Activated CD8-positive, alpha-beta memory T cell treated with anti-CD3 and anti-CD28 coated beads, Interleukin-2, amount 50 U/mL, for 24 hours (primary cell): ENCODE measurements around the gene PVR.
"Not testable (repeated sequence)": the region's sequence is repeated elsewhere in the genome, so short reads cannot be mapped to it uniquely, and the experiment has no call there.

ENCODE experiments used
- DNase-seq: peaks from one replicate; pipeline ENCODE4 v3.0.0-alpha.2; 2020; ENCODE audit errors: extremely low read depth

Gene PVR, protein sequence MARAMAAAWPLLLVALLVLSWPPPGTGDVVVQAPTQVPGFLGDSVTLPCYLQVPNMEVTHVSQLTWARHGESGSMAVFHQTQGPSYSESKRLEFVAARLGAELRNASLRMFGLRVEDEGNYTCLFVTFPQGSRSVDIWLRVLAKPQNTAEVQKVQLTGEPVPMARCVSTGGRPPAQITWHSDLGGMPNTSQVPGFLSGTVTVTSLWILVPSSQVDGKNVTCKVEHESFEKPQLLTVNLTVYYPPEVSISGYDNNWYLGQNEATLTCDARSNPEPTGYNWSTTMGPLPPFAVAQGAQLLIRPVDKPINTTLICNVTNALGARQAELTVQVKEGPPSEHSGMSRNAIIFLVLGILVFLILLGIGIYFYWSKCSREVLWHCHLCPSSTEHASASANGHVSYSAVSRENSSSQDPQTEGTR

DNA sequence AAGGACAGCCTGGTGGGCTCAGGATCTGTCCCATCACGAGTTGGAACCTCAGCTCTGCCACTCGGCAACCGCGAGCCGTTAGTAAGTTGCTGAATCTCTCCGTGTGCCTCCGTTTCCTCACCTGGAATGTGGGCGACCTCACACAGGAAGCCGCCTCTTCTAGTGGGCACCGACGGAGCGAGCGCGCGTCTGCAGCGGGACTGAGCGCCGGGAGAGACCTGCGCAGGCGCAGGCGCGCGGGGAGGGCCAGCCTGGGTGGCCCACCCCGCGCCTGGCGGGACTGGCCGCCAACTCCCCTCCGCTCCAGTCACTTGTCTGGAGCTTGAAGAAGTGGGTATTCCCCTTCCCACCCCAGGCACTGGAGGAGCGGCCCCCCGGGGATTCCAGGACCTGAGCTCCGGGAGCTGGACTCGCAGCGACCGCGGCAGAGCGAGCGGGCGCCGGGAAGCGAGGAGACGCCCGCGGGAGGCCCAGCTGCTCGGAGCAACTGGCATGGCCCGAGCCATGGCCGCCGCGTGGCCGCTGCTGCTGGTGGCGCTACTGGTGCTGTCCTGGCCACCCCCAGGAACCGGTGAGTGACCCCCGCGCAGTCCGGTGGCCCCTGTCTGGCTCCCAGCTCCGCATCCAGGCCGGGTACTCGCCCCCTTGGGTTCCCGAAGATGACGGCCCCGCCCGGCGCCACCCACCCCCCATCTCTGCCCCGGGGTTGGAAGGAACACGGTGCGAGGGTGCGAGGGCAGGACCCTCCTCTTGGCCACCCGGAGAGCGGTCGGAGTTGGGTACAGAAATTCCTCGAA, at the start of gene PVR:
TSS of gene PVR (plus strand) at position 306 of the 797 bp plus-strand sequence. CDS start at position 493, 187 bp downstream.
- DNase-seq, result no peak

DNA sequence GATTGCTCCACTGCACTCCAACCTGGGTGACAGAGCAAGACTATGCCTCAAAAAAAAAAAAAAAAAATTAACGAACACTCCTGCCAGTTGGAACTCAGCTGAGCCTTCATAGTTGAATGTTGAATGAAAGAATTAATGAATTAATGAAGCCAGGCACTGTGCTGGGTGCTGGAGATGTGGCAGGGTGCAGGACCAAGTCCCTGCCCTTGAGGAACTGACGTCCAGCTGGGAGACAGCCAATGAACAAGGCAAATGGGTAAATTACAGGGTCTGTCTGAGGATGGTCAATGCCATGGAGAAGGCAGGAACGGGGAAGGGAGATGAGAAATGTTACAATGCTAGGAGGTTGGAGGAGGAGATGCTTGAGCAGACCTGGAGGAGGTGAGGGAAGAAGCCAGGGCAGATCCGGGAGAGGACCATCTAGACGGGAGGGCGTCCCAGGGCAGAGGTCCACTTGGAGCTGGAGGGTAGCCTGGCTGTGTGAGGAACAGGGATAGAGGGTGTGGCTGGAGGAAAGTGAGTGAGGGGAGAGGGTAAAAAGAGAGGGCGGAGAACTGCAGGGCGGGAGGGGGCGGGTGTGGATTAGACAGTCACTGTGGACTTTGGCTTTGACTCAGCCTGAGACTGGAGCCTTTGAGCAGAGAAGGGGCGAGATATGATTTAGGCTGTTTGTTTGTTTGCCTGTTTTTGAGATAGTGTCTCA, 47.1 kb upstream of the PVR start:
- no peak for DNase-seq

DNA sequence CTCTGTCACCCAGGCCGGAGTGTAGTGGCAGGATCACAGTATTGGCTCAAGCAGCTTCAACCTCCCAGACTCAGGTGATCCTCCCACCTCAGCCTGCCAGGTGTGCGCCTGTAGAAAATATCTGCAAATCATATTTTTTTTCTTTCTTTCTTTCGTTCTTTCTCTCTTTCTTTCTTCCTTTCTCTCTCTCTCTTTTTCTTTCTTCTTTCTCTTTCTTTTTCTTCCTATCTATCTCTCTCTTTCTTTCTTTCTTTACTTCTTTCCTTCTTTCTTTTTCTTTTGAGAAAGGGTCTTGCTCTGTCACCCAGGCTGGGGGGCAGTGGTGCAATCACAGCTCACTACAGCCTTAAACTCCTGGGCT, 46.6 kb upstream of the PVR start:
- DNase-seq, result no peak

DNA sequence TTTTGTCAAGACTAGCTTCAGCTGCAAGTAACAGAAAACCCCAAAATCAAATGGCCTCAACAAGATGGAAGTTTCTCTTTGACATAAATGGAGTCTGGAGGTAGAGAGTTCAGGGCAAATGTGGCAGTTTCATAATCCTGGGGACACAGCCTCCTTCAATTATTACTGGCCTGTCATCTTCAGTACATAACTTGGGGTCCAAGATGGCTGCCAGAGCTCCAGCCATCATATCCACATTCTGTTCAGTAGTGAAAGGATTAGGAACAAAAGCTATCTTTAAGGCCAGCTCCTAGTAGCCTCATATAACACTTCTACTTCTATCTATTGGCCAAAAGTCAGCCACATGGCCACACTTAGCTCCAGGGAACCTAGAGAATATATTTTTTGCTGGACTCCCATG, 45.4 kb upstream of the PVR start:
- DNase-seq, result no peak

DNA sequence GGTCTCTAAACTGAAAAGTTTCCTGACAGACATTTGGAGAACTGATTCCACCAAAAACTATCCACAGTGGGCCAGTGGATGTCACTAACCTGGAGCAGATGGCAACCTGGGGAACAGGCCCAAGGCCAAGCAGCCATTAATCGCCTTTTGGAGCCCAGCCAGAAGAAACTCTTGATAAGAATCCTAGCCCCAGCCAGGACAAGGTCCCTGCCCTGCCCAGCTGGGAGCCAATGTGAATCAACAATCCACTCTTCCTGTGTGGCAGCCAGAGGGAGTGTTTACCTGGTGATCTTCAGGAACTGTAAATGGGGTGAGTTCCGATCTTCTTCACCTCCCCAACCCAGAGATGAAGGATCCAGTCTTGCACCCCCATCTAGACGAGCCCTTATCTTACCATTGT, 44.8 kb upstream of the PVR start:
- no peak for DNase-seq

DNA sequence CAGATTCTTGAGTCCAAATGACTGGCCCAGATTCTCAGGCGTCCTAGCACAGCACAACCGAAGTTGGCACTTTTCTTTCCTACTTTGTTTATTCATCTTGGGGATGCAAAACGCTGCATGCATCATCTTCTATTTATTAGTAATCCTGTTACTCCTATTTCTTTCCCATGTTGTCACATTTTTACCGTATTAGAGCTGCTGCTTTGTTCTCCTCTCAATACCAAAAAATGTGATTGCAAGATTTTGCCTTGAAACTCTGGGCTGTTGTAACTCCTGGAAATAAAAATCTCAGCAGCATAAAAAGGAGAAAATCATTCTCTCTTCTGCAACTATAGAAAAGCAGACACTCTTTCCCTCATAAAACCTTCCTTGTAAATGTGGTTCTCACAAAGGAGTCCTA, 43.2 kb upstream of the PVR start:
- DNase-seq, result no peak

DNA sequence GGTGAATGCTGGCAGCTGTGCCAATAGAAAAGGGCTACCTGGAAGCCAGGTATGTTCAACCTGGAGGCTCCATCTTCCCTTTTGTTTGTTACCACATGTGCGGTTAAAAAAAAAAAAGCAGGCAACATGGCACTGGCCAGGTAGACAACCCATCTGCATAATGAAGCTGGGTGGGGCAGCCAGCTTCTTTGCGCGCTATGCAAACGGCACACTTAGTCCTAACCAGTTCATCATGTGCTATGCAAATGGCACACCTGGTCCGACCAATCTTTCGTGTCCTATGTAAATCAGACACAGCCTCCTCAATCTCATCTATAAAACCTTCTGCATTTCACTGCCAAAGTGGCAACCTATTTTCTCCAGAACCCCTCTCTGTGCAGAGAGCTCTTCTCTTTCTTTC, 41.6 kb upstream of the PVR start:
- no peak for DNase-seq

DNA sequence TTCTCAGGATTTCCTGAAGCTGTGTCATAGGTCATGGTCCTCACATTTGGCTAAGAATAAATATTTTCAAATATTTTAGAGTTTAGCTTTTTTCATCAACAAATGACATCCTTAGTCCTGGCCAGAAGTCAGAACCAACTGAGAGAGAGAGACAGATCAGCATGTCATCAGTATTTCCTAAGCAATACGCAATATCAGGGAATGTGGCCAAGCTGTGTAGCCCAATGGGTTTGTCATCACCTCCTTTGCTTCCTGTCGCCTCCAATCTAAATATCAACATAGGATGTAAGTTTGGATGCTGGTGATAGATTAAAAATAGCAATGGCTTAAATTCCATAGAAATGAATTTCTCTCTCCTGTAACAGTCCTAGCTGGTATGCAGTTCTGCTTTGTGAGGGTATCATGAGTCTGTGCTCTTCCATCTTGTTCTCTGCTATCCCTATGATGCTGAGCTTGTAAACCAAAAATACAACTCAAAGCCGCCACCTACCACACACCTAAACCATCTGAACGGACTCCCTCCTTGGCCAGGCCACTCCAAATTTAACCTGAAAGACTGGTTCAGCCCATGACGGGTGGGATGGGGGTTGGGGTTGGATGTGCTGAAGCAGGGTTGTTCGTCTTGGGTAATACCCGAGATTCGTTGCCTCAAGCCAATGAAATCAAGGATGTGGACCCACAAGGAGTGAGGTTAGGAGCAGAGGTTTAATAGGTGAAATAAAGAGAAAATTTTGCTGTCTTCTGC, 40.3 kb upstream of the PVR start:
- no peak for DNase-seq

DNA sequence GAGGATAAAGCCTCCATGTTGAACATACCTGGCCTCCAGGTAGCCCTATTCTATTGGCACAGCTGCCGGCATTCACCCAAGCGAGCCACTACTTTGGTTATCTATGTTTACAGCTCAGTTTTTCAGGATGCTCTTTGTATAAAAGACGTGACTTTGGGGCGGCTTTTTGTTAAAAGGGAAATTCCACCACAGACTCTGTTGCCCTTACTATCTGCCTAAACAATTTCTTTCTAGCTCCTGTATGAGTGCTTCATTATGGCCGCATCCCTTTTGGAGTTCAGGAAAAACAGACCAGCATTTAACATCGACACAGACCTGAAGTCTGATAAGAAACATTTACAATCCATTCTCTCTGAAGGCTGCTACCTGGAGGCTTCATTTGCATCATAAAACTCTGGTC, 39.5 kb upstream of the PVR start:
- no peak for DNase-seq

DNA sequence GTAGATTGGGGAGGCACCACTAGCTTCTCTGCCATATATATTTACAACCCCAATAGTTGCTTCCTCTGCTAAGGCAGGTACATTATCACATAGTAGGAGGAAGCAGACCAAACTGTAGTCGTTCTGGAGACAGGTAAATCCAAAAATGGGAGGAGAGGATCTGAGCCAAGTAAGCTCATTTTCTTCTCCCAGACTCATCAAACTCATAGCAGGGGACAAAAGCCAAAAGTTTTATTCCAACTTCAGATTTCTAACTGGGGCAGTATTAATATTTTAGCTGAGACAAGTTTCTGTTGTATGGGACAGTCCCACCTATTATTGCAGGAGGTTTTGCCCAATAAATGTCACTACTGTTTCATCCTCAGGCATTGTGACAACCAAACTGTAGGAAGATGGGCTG, 38.2 kb upstream of the PVR start:
- DNase-seq, result no peak

DNA sequence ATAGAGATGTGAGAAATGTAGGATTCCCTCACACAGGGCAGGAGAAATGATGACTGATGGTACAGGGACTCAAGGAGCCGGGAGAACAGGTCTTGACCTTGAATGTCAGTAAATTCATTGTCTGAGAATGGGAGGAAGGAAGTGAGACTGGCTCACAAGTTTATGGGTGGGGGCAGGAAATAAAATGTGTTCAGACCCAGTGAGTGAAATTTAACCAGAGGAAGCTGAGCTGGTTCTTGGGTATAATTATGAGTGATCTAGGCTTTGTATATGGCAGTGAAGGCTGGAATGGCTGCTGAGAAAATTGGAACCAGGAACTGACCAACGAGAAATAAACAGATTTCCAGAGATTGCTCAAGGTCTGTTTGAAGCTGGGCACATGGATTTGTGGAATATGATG, 36.7 kb upstream of the PVR start:
- no peak for DNase-seq

DNA sequence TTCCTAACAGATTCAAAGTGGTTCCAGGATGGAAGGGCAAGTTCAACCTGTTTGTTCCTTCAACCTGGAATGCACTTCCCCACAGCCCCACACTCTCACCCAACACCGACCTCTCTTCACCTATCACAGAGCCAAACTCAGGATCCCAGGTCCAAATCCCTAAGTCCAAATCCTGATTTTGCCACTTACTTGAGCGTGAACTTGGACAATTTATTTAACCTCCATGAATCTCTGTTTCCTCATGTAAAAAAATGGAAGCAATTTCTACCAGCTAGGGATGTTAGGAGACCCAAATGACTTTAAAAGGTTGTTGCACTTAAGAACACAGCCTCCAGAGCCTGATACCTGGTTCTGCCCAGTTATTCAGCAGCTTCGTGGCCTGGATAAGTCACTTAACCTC, 35.8 kb upstream of the PVR start:
- DNase-seq, result no peak

DNA sequence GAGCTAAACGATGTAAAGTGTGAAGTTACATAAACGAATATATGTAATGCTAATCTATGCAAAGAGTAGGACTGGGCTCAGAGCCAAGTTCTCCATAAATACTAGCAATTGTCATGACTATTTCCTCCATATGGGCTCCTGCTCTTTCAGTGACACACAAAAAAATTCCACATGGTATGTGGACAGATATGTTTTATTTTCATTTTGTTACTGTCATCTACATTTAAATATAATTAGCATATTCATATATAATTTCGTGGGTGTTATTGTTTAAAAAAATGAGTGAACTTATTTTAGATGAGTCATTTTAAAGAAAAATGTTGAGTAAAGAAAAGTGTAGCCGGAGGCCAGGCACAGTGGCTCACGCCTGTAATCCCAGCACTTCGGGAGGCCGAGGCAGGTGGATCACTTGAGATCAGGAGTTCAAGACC, 35.3 kb upstream of the PVR start:
- DNase-seq, result no peak

DNA sequence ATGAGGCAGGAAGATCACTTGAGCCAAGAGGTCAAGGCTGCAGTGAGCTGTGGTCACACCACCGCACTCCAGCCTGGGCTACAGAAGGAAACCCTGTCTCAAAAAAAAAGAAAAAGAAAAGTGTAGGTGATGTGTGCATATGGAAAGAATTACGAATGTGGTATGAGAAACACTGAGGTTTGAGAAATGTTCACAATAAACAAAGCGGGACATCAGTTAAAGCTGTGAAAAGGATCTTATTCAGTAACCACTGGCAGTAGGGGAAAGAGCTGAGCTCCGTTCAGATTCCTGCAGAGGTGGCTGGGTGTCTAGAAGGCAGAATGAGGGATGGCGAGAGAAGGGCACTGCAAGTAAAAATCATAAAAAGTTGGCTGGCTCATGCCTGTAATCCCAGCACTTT, 34.5 kb upstream of the PVR start:
- no peak for DNase-seq

DNA sequence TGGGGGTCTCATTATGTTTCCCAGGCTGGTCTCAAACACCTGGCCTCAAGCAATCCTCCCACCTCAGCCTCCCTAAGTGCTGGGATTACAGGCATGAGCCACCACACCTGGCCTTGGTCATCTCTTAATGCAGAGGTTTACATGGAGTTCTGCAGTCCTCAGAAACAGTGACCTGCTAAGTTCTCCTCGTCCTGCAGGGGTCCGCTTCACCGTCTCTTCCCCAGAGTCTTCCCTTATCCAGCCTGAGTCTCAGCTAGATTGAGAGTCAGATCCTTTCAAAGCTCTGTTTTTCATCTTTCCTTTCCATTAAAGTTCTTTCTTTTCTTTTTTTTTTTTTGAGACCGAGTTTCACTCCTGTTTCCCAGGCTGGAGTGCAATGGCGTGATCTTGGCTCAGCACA, 33.2 kb upstream of the PVR start:
- DNase-seq, result not testable (repeated sequence)

DNA sequence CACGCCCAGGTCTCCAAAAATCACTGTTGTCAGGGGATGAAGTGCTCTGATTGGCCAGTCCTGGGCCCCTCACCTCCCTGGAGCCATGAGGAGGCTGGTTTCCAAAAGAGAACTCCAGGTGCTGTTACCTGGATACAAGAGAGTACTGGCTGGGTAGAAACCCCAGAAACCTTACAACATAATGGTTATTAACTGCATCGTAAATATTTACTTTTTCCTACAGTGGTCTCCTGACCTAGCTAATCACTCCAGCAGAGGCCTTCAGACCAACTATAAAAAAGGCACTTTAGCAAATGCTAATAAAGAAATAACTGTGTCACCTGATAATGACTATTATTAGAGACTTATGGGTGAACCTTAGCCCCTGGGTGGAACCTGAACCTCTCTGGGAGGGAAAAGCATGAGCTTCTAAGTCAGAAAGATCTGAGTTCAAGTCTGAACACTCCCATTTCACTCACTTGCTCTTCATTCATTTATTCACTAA, 31.9 kb upstream of the PVR start:
- DNase-seq, result no peak

DNA sequence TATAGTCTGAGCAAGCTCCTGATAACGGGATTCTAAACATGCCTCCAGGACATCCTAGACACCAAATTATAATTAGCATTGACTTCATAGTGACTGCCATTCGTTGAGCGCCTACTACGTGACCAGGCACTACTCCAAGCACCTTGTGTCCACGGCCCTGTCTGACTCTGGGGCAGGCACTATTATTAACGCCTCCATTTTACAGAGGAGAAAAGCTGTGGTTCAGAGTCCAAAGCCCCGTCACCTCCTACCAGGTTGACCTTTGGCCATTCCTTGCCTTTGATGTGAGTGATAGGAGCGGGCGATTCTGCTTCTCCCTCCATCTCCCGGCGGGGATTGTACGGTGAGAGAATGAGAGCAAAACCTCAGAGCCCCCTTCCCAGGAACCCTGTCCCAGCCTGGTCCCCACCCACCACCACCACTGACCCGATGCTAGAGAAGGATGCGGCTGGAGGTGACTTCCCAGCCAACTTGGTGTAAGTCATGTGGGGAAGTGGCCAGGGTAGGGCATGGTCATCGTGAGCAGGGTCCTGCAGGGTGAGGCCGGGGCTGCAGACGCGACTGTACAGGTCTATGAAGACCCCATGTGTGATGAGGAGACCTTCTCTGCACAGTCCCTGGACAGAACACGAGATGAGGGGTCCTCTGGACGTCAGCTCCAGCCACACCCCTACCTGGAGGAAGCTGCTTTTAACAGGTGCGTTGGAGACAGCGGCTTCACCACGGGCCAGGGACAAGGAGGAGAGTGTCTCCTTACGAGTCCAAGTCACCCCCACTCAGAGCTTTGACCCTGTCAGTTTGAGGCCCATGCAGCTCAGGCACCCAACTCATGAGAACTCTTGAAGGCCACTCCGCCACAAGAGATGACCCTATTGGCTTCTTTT, 30.2 kb upstream of the PVR start, which contains the start of gene IGSF23:
TSS of gene IGSF23 (plus strand) at position 269 of the 884 bp plus-strand sequence. CDS start at position 352, 83 bp downstream.
- no peak for DNase-seq

DNA sequence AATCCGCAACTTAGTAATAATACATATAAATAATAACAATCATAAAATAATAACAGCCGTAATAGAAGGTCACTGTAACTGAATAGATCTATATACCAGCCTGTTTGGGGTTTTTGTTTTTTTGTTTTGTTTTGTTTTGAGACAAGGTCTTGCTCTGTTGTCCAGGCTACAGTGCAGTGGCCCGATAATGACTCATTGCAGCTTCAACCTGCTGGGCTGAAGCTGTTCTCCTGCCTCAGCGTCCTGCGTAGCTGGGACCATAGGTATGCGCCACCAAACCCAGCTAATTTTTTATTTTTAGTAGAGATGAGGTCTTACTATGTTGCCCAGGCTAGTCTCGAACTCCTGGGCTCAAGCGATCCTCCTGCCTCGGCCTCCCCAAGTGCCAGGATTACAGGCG, 29.4 kb upstream of the PVR start:
- DNase-seq, result no peak

DNA sequence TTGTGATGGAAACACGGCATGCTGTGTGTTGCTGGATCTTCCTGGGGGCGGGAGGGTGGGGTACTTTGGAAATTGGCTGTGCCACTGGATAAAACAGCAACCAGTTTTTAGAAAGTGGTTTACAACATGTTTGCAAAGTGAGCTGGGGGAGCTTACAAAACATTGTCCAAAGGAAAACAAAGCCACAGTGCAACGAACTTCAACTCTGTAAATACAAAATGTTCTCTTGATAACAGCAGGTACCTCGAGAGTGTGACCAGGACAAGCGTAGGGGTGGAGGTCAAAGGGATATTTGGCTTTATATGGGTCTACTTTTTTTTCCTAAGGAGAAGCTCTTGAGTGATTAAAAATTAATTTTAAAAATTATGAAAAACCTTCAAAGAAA, 27.9 kb upstream of the PVR start:
- no peak for DNase-seq

DNA sequence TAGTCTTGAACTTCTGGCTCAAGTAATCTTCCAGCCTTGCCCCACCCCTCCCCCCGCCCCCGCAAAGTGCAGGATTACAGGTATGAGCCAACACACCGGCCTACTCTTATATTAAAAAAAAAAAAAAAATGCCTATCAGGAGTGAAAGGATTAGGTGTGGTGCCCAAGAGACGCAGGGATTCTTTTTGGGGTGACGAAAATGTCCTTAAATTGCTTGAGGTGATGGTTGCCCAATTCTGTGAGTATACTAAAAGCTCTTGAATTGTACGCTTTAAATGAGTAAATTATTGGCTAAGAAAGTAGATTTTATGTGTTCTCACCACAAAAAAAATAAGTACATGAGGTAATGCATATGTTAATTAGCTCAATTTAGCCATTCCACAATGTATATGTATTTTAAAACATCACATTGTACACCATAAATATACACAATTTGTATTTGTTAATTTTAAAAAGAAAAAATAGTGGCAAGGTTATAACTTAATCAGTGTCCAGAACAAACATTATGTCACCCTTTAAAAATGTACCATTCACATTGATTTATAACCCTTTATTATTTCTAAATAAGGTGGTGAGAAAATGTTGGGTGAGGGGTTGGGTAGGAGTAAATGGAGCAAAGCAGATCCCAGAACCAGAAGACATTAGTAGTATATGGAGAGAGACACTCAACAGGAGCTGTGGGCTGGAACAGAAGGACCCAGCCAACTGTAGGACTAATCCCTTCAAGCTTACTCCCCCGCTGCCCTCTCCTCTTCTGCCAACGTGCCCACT, 26.4 kb upstream of the PVR start:
- no peak for DNase-seq
